Central memory CD4-positive, alpha-beta T cell (primary cell): Measurements from ENCODE around the gene CDCA5.

Source experiments
- DNase-seq: peaks from one replicate; pipeline ENCODE4 v3.0.0; 2022
- total RNA-seq, 3 experiments: gene quantifications; one replicate each; lab custom pipeline; 2026; lab: John Stamatoyannopoulos, UW

Gene CDCA5, protein sequence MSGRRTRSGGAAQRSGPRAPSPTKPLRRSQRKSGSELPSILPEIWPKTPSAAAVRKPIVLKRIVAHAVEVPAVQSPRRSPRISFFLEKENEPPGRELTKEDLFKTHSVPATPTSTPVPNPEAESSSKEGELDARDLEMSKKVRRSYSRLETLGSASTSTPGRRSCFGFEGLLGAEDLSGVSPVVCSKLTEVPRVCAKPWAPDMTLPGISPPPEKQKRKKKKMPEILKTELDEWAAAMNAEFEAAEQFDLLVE
- 0.60 to 9.2 (median 2.7) reads per million in 3 experiments for total RNA-seq

DNA sequence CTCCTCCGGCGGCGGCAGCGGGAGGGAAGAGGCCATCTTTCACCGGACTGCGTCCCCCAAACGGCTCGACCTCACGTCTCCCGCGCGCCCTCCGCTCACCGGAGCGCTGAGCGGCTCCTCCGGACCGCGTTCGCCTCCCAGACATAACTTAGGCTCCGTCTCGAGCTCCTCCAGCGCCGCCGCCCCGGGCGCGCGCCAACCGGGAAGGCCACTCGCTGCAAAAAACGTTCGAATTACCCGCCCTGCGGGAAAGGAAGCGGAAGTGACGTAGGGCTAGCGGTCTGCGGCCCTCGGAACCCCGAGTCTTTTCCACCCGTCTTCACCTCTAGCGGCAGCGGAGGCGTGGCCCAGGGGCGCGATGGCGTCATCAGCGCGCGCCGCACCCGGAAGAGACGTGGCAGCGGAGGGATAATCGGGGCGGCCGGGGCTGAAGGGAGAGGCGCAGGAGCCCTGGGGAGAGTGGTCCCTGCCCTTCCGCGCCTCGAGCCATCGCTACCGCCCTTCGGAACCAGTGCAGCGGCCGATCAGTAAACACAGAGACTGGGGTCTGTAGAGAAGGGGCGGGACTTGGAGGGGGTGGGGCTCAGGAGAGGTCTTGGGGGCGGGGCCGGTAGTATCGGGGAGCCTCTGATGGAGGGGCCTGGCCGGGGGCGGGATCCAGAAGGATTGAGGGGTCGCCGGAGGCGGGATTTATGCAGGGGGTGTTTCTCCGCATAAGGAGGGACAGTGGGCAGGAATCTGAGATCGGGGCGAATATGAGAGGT lies at the start of gene CDCA5, which contains the start of gene ZFPL1:
Gene CDCA5, minus strand, starts transcription at position 207 of the 764 bp plus-strand sequence. Its CDS starts 62 bp downstream, at position 145.
Gene ZFPL1, plus strand, starts transcription at position 389 of the 764 bp plus-strand sequence. CDS start 477 bp downstream, outside the sequence.
- peak; percentile 96 for DNase-seq

DNA sequence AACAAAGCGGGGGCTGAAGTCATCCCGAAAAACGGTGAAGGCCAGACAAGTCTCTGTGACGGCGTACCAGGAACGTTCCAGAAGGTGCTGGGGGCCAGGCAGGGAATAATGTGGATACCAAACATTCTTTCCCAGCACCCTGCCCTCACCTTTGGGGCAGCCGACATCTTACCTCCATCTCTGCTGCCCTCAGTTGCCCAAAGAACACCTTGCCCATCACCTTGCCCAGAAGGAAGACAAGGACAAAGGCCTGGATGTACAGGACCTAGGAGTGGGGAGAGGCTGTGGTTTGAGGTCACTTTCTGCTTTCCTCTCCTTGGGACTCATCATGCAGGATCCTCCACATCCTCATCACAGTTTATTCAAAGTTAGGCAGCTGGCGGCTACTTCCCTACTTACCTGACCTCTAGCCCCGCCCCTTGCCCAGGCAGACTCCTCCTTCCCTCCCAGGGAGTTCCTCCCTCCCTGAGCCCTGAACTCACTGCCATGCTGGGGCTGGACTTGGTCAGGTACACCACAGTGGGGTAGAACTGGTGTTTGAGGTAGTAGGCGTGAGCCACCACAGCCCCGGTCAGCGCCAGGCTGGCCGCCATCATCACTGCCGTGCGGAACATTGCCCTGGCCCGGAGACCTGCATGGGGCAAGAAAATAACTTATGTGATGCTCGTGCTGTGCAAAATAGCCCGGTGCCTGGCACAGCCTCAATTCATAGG lies 49.3 kb upstream of the CDCA5 start:
- DNase-seq: no peak

- DNase-seq: no peak
Measured at GRCh38 chr11:65132238-65132987, 48.6 kb upstream of the CDCA5 start.

DNA sequence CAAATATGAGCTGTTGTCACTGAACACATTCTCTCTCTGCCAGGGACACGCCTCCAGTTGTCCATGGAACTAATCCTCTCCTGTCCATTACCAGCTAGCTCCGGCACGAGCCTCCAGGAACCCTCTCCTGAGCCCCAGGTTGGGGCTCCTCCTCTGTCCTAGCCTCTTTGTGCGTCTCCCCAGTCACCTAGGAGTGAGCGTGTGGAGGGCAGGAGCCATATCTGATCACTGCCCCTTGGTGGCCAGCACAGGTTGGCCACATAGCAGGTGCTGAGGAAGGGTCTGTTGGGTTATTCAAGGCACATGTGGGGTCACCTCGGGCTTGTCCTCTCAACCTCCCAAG lies 48.0 kb upstream of the CDCA5 start:
- no peak for DNase-seq

GRCh38 chr11:65131417-65131776 lies 47.6 kb upstream of the CDCA5 start:
- DNase-seq: no peak

- DNase-seq: no peak
Measured at GRCh38 chr11:65130631-65131416, 47.0 kb upstream of the CDCA5 start.

DNA sequence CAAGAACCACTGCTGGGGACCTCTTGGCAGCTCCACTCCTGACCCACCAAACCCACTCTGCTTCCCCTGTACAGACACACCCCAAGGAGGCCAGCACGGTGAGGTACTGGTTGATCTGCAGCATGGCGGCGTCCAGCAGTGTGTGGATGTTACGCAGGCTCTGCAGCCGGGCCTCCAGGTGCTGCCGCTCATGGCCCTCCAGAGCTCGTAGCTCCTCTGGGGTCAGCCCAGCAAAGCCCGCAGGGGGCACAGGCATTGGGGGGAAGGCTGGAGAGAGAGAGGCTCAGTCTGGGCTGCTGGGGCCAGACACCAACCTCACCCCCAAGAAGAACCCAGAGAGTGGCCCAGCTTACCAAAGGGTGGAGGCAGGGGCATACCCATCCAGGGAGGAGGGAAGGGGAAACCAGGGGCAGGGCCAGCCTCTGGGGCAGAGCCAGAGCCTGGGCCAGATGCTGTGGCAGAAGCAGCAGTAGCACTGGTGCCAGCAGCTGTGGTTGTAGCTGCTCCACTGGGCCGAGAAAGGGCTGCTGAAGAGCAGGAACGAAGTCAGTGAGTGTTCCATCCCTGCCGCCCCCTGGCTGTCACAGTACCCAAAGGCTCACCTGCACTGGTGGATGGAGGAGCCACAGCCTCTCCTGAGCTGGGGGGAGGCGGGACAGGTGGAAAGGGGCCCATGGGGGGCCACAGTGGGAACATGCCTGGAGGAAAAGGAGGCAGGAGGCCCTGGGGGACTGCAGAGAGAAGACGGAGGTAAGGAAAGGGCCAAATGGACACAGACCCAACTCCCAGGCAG lies 46.0 kb upstream of the CDCA5 start:
- DNase-seq: no peak

DNA sequence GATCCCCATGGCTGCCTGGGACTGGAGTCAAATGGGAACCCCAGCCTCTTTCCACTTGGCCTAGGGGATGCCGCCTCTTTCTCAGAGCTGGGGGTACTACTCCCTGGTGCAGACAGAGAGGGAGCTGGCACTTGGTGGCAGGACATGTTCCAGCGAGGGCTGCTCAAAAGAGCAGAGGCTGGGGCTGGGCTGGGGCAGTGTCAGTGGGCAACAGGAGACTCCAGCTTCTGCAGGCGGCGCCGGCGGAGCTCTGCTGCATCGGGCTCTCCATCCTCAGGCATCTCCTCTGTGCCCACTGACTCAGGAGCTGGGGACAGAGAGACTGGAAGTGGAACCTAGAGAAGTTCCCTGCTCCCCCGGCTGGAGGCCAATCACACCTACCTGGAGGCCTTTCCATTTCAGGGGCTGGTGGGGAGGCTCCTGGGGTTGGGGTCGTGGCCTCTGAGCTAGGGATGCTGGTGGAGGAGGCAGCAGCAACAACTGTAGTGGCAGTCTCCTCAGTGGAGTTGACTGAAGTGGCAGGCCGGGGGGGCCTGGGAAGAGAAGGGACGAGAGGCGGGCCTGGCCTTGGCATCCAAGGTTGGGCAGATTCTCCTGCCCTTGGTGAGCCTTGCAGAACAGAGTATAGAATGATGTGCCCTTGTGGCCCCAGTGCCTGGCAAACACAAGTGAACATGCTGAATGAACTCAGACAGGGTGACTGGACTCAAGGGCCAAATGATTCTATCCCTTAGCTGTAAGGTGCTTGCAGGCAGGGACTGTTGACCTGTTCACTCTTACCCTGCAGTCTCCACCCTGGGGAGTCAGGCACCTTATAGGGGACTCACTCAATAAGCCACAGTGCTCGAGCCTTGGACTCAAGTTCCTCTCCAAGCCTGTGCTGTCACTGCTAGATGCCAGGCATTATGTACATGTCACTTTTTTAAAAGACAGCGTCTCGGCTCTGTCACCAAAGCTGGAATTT lies 44.6 kb upstream of the CDCA5 start:
- no peak for DNase-seq

GRCh38 chr11:65127473-65128181 lies 43.8 kb upstream of the CDCA5 start:
- no peak for DNase-seq

DNA sequence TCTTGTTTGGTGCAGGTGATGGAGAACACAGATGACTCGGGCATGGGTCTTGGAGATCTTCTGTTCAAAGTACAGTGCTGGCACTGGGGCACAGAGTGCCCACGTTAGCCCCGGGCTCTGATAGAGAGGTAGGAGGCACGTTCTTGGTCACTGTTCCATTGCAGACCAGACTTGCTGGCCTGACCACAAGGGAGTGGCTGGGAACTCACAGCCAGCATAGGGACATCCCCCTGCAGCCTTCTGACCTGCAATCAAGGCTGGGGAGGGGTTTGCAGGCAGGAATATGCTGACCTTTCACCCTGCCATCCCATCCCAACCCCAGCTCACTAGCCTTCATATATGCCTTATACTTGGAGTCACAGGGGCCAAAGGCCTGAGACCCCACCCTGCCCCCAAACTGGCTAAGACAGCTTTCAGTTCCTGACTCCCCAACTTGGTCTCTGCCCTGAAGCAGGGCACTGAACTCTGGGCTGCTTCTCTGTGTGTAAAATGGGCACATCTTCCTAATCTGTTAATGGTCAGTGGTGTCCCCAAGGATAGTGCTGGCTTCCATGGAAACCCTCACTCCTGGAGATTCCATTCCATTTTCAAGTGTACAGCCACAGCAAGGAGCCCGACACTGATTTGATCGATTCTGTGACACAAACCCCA lies 42.9 kb upstream of the CDCA5 start:
- no peak for DNase-seq

- DNase-seq: no peak
Measured at GRCh38 chr11:65125197-65126056, 41.6 kb upstream of the CDCA5 start.

DNA sequence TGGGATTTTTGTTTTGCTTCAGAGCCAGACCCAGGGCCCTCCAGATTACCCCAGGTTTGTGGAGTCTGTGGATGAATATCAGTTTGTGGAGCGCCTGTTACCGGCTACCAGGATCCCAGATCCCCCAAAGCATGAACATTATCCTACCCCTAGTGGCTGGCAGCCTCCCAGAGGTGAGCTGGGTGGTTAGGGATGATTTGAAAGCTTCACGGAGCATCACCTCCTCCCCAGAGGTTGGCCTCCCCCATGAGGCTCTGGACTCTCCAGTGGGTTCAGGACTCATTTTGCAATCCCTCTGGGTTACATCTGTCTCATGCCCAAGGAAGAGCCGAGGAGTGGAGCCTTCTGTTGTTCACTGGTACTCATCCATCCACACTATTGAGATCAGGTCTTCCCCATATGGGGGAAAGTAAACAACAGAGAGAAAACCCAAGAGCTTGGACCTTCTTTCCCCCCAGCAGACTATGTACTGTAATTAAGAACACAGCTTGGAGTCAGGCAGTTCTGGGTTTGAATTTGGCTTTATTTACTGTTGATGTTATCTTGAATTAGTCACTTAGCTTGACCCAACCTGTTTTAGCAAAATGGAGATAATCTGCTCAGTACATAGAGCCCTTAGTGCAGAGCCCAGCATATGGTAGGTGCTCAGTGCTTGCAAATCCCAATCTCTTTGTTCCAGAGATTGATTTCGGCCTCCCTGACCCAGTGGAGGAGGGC lies 40.8 kb upstream of the CDCA5 start:
- no peak for DNase-seq

DNA sequence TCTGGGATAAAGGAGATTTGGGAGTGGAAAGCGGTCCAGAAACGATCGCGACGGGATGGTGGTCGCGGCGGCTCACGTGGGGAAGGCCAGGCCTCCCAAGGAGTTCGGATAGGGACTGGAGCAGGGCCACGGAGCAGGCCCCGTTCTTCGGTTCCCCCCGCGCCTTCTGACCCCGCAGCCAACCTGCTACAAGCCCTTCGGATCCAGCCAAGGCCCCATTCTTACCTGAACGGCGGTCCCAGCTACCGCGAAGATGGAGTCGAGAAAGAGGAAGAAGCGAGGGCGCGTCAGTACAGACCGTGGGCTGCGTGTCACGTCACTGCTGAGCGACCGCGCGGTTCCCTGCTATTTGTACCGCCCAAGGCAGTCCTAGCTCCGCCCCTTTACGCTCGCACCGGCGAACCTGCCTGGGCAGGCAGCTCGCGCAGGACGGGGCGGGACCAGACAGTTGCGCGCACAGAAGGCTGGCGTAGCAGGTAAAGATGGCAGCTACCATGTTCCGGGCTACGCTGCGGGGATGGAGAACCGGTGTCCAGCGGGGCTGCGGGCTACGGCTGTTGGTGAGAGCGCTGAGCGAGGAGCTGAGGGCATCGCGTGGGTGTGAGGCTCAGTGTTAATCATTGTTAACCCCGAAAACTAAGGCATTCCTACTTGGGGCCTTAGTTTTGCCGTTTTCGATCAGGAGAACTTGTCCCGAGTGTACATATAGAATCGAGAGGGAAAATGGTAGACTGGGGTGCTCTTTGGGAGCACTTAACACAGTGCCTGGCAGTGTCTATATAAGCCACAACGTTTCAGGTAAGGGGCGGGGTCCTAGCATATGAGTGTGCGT lies 38.2 kb upstream of the CDCA5 start, which contains the start of the genes FAU and MRPL49:
Gene FAU, minus strand, starts transcription at position 270 of the 832 bp plus-strand sequence. CDS start 321 bp downstream, outside the sequence.
Gene MRPL49, plus strand, starts transcription at position 457 of the 832 bp plus-strand sequence. Its CDS starts 26 bp downstream, at position 483.
- DNase-seq: peak; percentile 98

DNA sequence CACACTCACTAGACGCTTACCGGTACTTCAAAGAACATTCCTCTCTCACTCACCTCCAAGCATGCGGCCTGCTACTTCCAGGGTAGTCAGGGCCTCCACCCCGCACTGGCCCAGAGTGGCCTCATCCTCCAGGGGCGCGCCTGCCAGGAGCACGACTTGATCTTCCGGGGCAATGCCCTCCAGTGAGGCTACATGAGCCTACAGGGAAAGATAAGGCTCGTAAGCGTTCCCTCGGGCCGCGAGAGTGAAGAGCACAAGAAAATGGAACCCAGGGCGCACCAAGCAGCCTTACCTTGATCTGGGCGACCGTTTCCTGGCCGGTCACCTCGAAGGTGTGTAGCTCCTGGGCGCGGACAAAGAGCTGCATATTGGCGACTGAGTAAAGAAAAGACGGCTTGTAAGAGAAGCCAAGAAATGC lies 37.6 kb upstream of the CDCA5 start:
- no peak for DNase-seq

- DNase-seq: no peak
Measured at GRCh38 chr11:65120831-65121230, 37.0 kb upstream of the CDCA5 start.

DNA sequence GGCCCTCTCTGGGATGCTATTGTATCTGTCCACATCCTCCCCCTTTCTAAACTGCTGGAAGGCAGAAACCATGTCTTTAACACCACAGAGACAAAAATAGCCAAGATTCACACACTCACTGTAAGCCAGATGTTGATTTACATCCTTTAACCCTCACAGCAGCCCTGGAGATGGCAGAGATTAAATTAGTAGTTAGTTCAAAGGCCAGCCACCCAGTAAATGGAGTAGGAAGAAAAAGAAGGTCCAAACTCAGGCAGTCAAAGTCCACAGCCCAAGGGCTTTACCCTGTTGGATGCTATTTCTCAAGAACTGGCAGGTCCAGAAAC lies 35.8 kb upstream of the CDCA5 start:
- no peak for DNase-seq
